Hepatic stellate cell (primary cell): ENCODE data around the gene GNB1L.

Experiments
- DNase-seq: peaks from one replicate; pipeline ENCODE4 v3.0.0; 2011; ENCODE audit warnings: low spot score

GNB1L gene

GRCh38 chr22:19748991-19749664 lies 105.5 kb downstream of the GNB1L start:
- DNase-seq = no peak

- no peak for DNase-seq
Measured at GRCh38 chr22:19748139-19748538, 106.5 kb downstream of the GNB1L start.

DNA sequence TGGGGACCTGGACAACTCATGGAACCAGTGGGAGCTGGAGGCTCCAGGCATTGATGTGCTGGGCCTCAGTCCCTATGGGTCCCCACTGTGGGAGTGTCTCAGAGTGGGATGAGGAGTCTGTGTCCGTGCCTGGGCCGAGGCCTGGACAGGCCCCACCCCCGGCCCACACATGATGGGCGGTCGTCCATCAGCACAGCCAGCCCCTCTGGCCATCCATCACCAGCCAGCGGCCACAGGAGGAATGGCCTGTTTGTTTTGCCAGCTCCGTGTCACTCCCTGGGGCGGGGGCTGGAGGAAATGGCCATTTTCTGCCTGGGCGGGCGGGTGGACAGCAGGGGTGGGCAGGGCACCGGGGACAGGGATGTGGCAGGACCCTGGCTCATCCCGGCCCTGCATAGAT lies 107.1 kb downstream of the GNB1L start:
- DNase-seq = no peak

DNA sequence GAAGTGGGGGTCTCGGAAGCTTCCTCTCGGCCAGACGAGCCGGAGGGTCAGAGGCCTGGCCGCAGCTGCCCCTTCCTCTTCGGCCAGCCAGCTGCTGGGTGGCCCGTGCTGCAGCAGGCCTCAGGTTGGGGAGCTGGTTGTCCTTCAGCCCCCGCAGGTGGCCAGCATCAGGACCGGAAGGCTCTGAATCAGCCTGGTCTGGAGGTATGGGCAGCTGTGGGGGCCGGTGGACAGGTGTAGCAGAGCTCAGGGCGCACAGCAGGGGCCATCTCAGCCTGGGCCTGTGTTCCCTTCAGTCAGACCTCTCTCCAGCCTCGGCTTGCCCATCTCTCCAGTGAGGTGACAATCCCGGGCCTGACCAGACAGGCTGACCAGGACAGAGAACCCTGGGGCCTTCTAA lies 107.9 kb downstream of the GNB1L start:
- no peak for DNase-seq

GRCh38 chr22:19745155-19746101 lies 109.2 kb downstream of the GNB1L start:
- no peak for DNase-seq

DNA sequence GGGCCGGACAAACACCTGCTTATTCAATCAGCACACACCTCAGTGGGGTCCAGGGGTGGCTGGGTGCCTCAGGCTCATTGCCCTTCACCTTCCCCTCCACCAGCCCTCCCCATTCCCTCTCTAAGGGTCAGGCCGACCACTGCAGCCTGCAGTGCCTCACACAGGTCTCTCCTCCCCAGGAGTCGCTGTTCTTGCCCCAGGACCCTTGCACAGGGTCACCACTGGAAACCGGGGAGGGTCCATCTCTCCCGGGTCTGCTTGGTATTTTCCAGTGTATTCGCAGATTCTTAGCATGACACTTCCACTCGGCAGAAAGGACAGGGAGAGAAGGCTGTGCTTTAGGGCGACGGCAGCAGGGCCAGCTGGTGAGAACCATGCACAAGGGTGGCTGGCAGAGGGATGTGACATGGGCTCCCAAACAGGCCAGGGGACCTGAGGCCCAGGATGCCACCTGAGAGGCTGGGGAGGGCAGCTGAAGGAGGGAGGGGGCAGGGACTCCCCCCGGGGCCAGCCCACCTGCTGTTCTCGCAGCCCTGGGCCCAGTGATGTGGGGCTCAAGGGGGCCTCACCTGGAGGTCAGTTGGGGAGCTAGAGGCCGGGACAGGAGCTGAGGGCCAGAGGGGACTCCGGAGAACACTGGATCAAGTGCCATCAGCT lies 110.2 kb downstream of the GNB1L start:
- no peak for DNase-seq

GRCh38 chr22:19743651-19744050 lies 111.0 kb downstream of the GNB1L start:
- no peak for DNase-seq

- no peak for DNase-seq
Measured at GRCh38 chr22:19743081-19743480, 111.6 kb downstream of the GNB1L start.

GRCh38 chr22:19742160-19743066 lies 112.3 kb downstream of the GNB1L start:
- no peak for DNase-seq

DNA sequence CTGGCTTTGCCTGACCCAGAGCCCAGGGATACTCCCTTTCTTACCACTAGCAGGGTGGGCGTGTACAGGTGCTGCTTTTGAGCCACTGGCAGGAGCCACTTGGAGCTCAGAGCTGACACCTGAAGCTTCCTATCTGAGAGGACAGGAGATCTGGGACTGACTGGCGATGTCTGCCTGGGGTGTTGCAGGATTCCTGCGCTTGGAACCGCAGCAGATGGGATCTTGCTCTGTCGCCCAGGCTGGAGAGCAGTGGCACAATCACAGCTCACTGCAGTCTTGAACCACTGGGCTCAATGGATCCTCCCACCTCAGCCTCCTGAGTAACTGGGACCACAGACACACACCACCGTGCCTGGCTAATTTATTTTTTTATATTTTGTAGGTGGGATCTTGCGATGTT lies 113.6 kb downstream of the GNB1L start:
- no peak for DNase-seq

- no peak for DNase-seq
Measured at GRCh38 chr22:19740586-19740985, 114.1 kb downstream of the GNB1L start.

DNA sequence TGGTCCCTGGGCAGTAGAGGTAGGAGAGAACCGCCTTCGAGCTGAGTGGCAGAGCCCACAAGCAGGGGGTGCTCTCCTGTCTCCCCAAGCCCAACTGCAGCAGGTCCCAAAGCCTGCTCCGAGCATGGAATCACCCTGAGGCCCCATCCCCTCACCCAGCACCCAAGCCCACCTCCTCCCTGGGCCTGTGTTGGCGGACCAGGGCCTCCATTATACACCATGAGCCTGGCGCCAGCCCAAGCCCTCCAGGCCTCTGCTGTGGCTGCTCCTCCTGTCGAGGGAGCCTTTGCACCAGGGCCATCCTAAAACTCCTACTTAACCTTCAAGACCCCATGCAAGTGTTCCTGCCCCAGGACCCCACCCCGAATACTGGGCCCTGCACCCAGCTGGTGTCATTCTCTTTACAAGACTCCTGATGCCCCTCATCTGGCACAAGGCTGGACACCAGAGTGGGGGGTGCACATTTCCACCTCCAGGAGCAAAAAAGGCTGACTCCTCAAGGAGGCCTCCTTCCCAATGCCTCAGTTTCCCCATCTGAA lies 114.7 kb downstream of the GNB1L start:
- no peak for DNase-seq

DNA sequence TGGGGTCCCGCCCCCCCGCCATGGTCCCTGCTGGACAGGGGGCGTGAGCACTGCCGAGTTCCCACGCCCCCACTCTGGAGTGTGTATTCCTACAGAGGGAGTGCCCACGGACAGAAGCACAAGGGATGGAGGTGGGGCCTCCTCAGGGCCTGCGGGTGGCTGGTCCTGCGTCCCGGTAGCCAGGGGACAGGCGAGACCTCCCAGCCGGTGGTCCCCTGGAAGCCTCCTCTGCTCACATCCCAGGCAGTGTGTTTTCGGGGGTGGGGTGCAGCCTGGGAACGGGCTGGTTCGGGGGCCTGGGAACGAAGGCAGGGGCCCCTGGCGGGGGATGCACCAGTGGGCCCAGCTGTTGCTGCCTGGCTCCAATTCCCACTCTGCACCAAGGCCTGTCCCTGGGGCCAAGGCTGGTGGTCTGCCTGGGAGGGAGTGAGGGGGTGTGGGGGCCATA lies 115.2 kb downstream of the GNB1L start:
- no peak for DNase-seq

DNA sequence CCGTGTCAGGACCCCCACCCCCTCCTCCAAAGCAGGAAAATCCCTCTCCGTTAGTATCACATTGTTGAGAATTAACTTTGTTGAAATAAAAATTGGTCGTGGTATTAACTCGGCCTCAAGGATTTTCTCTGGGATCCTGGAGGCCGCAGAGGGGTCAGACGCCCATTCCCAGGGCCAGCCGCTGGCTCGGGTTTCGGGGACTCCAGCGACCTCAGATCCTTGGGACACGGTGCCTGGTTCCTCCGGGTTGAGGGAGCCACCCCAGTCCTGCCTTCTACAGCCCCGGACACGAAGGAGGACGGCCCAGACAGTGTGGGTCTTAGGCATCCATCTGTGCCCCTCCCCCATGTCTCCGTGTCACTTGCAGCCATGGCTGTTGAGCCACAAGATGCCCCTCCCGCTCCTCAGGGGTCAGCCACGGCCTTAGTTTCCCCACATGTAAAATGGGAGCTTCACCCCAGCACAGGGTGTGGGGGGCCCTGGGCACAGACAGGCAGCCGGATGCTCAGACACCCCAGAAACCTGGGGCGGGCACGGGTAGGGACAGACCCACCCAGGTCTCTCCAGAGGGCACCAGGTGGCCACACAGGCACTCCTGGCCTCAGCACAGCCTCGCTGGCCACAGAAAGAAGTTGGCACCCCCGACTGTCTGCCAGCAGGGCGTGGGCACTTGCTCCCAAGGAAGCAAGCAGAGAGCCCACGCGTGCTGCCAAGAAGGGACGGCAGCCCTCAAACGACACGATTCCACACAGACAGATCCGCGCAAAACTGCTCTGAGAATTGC lies 115.8 kb downstream of the GNB1L start:
- DNase-seq = no peak

DNA sequence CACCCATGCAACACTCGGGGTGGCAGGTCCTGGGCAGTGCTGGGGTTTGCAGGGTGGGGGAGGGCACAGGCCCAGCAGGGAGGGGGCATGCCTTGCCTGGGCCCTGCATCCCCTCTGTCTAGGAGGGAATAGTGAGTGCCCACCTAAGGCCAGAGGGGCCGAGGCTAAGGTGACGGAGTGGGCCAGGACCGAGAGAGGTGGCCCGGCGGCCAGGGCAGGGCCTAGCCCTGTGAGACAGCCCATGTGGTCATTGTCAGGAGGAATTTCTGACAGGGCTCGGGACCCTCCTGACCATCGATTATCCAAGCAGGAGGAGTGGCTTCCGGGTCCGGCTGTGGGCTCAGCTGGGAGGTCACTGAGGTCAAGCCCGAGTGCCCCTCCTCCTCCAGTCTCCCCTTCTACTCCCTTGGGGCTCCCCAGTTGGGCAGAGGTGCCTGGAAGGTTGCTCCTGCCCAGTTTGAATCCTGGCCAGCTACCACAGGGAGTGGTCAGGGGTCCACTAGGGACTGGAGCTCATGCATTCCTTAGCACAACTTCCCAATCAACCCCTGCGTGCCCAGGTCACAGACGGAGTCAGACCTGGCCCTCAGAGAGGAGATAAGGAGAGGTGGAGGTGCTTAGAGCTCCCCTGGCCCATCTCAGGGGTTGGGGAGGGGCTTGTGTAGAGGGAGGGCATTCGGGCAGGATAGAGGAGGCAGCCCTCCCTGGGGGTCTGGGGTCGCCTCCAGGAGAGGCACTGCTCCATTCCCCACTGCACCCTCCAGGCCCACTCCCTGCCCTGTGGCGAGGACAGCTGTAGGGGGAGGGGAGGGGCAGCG lies 116.6 kb downstream of the GNB1L start:
- DNase-seq = no peak

DNA sequence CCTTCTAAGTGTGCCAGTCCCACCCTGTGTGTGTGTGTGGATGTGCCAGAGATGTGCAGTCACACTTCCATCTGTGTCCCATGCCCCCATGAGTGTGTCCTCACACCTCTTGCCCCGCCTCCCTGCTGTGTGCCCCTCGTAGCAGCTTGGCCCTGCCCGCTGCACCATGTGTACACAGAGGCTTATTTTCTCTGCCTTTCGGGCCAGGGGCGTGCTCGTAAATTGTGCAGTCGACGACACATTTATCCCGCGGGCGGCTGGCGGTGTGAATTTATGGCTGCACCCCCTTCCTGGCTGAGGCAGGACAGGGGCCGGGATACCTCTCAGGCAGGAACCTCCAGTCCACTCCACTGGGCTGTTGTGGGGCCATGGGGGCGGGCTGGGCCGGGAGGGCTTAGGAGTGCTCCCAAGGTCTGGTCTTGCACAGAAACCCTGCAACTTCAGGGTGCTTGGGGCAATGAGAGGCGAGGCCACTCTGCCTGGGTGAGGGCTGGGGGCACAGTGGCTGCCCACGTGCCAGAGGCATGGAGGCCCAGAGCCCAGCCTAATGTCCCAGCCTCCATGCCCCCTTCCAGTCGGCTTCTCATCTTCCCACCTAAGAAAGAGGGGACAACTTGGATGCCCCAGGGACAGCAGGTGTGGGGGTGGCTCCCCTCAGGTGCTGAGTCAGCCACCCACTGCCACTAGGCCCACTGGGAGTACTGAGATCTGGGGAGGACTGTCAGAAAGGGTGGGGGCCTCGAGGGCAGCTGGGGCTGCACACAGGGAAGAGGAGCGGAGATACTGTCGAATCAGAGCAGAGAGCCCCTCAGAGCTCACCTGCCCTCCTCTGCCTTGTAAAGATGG lies 118.8 kb downstream of the GNB1L start:
- DNase-seq = no peak

GRCh38 chr22:19734837-19735382 lies 119.8 kb downstream of the GNB1L start:
- DNase-seq = no peak

GRCh38 chr22:19734163-19734562 lies 120.5 kb downstream of the GNB1L start:
- DNase-seq = no peak
